D341Med (cell line): ENCODE data around the gene TMC8.
"Not testable (repeated sequence)": the region's sequence is repeated elsewhere in the genome, so short reads cannot be mapped to it uniquely, and the experiment has no call there.

Experiments
- DNase-seq: peaks from one replicate; pipeline ENCODE4 v3.0.0; 2012; ENCODE audit warnings: low spot score

Gene TMC8

DNA sequence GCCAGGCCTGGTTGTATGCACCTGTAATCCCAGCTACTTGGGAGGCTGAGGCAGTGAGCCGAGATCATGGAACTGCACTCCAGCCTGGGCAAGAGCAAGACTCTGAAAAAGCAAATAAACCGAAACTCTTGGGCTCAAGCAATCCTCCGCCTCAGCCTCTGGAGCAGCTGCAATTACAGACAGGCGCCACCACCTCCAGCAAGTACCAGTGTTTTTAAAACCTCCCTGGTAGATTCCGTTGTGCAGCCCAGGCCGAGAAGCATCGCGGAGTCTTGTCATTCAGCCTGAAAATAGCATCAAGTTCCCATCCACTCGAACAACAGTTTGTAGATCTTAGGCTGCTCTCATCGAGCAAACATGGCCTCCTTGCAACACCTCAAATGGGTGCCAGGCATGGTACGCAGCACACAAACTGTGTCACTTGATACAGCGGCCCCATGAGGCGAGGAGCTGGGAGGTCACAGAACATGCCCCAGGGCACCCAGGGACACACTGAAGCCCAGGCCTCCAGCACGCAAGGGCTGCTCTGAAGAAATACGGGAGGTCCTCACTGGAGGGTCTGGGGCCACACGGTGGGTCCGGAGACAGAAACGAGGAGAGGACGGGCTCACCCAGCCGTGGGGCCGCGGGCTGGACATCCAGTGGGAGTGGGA is 20.1 kb upstream of the TMC8 start:
- peak; percentile 47 for DNase-seq

- peak; percentile 54 for DNase-seq
These were observed 19.4 kb upstream of the TMC8 start for GRCh38 chr17:78111016-78111726.

DNA sequence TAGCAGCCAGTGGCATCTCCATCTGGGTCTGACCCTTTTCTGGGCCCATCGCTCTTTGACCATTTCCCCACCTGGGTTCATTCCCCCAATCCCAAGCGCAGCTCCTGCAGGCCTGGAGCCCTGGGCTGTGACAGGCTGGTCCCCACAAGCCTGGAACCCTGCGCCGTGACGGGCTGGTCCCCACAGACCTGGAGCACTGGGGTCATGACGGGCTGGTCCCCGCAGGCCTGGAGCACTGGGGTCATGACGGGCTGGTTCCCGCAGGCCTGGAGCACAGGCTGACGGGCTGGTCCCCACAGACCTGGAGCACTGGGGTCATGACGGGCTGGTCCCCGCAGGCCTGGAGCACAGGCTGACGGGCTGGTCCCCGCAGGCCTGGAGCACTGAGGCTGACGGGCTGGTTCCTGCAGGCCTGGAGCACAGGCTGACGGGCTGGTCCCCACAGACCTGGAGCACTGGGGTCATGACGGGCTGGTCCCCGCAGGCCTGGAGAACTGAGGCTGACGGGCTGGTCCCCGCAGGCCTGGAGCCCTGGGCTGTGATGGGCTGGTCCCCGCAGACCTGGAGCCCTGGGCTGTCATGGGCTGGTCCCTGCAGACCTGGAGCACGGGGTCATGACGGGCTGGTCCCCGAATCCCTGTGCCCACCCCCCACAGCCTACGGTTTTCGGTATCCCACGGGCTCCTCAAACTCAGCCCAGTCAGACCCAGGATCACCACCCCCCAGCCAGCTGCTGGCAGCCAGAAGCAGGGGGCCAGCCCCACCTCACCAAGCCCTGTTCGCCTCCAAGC is 18.6 kb upstream of the TMC8 start:
- DNase-seq: peak; percentile 49

DNA sequence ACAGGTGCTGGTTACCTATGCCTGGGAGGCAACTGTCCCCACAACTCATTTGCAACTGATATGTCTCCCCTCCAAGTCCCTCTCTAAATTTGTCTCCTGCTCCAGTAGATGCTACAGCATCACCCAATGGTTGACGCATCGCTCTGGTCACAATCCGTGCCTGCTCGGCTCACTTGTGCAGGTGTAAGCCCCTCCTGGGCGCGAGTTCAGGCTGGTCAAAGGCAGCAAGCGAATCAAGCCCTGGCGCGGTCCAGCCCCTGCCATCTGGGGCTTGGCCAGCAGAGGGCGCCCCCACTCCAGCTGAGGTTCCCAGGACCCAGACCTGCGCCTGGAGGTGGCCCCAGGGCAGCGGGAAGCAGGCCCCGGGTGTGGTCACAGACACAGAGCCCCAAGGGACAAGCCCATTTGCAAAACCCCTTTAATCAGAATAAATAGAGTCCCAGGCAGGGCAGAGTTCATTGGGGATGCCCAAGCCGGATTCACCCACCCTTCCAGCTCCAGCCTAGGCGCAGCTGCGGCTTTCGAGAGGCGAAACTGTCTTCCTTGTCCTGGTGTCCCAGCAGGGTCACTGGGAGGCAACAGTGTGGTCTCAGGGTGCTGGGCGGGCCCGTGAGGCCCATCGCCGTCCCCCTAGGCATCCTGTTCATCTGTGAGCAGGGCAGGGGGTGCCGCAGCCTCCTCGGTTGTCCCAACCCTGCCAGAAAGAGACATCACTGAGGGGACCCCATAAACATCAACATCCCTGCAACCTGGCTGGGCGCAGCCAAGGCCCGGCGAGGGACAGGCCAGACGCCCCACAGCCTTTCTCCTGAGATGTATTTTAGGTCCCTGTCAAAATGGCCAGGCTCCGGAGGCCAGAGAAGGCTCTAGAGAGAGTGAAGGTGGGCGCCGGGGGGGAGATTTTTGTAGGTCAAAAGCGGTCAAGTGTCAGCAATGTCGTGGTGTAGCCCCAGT is 17.8 kb upstream of the TMC8 start:
- peak; percentile 97 for DNase-seq

GRCh38 chr17:78113804-78114785 is 16.5 kb upstream of the TMC8 start:
- DNase-seq: peak; percentile 21

GRCh38 chr17:78114831-78115723 is 15.5 kb upstream of the TMC8 start:
- DNase-seq: no peak

DNA sequence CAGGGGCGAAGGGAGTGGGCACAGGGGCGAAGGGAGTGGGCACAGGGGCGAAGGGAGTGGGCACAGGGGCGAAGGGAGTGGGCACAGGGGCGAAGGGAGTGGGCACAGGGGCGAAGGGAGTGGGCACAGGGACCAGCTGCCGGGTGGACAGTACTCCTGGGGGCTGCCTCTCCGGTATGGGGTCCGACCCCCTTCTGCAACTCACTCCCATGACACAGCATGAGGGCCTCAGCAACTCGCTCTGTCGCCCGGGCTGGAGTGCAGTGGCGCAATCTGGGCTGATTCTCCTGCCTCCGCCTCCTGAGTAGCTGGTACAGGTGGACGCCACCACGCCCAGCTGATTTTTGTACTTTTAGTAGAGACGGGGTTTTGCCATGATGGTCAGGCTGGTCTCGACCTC is 14.8 kb upstream of the TMC8 start:
- not testable (repeated sequence) for DNase-seq

DNA sequence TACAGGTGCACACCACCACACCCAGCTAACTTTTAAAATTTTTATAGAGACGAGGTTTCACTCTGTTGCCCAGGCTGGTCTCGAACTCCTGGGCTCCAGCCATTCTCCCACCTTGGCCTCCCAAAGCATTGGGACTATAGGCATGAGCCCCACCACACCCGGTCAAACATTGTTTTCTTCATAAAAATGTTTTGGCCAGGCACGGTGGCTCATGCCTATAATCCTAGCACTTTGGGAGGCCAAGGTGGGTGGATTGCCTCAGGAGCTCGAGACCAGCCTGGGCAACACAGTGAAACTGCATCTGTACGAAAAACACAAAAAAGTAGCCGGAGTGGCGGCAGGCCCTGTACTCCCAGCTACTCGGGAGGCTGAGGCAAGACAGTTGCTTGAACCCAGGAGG is 14.2 kb upstream of the TMC8 start:
- no peak for DNase-seq

DNA sequence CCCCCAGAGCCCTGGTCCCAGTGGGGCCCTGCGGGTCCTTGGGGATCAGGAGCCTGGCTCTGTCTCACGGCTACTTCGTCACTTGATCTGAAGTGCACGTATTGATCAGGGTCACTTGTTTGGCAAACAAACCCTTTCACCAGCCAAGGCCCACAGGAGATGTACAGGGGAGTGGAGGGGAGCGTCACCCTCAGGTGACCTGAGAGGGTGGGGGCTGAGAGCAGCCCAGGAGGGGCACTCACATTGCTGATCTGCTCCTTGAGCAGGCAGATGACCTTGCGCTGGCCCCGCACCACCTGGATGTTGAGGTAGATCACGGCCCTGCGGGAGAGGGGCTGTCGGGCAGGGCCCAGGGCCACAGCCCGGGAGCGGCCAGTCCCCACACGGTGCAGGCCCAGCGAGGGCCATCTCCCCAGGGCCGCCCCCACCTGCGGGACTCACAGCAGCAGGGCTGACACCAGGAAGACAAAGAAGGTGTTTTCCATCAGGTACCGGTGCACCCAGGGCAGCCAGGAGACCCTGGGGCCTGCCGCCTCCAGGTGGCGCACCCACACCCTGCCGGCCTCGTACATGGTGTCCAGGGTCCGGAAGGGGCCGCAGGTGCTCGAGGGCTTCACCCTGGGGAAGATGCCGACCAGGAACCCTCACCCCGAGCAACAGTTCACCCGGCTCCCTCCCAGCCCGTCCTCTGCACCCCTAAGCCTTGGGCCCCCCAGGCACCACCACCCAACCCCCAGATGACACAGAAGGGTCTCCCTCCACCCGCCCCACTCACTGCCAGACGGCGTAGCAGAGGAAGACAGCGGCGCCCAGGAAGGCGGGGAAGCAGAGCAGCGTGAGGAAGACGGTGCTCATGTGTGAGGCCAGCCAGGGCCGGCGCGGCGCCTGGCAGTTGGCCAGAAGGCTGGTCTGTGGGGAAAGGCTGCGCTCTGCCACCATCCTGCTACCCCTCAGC is 13.3 kb upstream of the TMC8 start:
- DNase-seq: peak; percentile 75

- DNase-seq: no peak
These were observed 11.8 kb upstream of the TMC8 start for GRCh38 chr17:78118801-78119241.

- DNase-seq: no peak
These were observed 10.0 kb upstream of the TMC8 start for GRCh38 chr17:78120537-78120936.

DNA sequence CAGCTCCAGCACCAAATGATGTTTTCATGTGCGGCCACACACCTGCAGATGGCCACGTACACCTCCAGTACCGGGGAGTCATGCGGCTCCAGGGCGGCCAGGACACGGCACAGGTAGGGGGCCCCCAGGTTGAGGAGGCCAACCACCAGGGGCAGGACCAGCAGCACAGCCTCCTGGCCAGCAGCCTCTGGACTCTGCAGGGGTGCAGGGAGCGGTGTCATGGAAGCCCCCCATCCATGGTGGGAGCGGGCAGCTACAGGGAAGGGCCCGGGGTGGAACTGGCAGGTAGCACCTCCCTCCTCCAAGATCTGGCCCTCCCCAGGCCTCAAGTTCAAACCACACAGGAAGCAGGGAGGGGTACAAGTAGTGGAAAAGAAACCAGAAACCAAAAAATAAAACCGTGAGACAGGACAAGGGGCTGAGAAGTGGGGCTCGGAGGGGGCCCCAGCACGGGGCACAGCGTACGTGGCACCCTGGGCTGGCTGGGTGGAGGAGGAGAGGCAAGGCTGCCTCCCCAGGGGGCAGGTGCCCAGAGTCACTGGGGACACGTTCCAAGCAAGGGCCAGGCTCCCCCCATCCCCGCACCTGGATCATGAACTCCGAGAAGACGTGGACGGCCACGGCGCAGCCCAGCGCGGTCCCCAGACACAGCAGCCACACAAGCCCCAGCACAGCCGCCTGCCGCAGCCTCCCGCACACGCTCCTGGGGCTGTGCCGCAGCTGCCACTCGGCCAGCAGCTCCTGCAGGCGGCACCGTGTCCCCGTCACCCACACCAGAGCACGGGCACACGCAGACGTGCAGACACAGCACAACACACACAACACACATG is 9.4 kb upstream of the TMC8 start:
- no peak for DNase-seq

GRCh38 chr17:78121801-78122215 is 8.8 kb upstream of the TMC8 start:
- no peak for DNase-seq

- DNase-seq: no peak
These were observed 8.2 kb upstream of the TMC8 start for GRCh38 chr17:78122216-78122930.

- no peak for DNase-seq
These were observed 7.7 kb upstream of the TMC8 start for GRCh38 chr17:78122931-78123249.

DNA sequence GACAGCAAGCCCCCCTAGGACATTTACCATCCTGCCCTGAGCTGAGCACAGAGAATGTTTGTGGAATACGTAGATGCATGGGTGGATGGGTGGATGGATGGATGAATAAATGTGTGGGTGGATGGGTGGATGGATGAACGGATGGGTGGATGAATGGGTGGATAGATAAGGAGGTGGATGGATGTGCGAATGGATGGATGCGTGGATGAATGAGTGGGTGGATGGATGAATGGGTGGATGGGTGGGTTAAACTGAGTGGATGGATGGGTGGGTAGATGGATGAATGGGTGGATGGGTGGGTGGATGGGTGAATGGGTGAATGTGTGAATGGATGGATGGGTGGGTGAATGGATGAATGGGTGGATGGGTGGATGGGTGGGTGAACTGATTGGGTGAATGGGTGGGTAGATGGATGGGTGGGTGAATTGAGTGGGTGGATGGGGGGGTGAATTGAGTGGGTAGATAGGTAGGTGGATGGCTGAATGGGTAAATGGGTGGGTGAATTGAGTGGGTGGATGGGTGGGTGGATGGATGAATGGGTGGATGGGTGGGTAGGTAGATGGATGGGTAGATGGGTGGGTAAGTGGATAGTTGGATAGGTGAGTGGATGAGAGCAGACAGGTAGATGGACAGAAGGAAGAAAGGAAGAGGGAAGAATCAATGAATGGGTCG is 7.2 kb upstream of the TMC8 start:
- no peak for DNase-seq
